Fibroblast of mammary gland (primary cell): ENCODE measurements around the gene SORCS3.

Experiments
- DNase-seq: peaks from one replicate; pipeline ENCODE4 v3.0.0-alpha.2; 2010; ENCODE audit warnings: low read depth
- H3K4me3 ChIP-seq: 2 replicates; pipeline ENCODE4 v1.5.1; 2011; ENCODE audit warnings: low read depth, mild to moderate bottlenecking, low read length, moderate library complexity; ENCODE audit not compliant: control insufficient read depth
- CTCF ChIP-seq: conservative IDR thresholded peaks from 2 replicates; pipeline ENCODE4 v1.5.1; 2011; ENCODE audit warnings: low read depth, low read length, inconsistent platforms; ENCODE audit not compliant: control insufficient read depth, insufficient read depth

SORCS3 gene

GRCh38 chr10:105113666-105114065 lies 472.6 kb downstream of the SORCS3 start:
- TF ChIP-seq CTCF, result no peak
- DNase-seq, result no peak
- no peak overlapping the region for H3K4me3 ChIP-seq

GRCh38 chr10:105121743-105122142 lies 480.7 kb downstream of the SORCS3 start:
- TF ChIP-seq CTCF, result no peak
- no peak overlapping the region for H3K4me3 ChIP-seq
- no peak for DNase-seq

- no peak for TF ChIP-seq CTCF
Observed at GRCh38 chr10:105128111-105128510, 487.0 kb downstream of the SORCS3 start.

GRCh38 chr10:105138358-105138757 lies 497.3 kb downstream of the SORCS3 start:
- no peak for TF ChIP-seq CTCF

More at GRCh38 chr10:105128111-105128510, 487.0 kb downstream of the SORCS3 start:
- no peak overlapping the region for H3K4me3 ChIP-seq
- no peak for DNase-seq

GRCh38 chr10:105139363-105139896 lies 498.3 kb downstream of the SORCS3 start:
- no peak for TF ChIP-seq CTCF
- no peak overlapping the region for H3K4me3 ChIP-seq
- no peak for DNase-seq

More at GRCh38 chr10:105138358-105138757, 497.3 kb downstream of the SORCS3 start:
- H3K4me3 ChIP-seq, result no peak overlapping the region
- no peak for DNase-seq

- no peak overlapping the region for H3K4me3 ChIP-seq
- no peak for TF ChIP-seq CTCF
- no peak for DNase-seq
Observed at GRCh38 chr10:105140600-105140999, 499.5 kb downstream of the SORCS3 start.

- no peak for DNase-seq
- no peak overlapping the region for H3K4me3 ChIP-seq
- TF ChIP-seq CTCF, result no peak
Observed at GRCh38 chr10:105145711-105146110, 504.6 kb downstream of the SORCS3 start.
